PFSK-1 (cell line): Measurements from ENCODE around the gene DDX24.

Experiments
- FOXP2 ChIP-seq: optimal IDR thresholded peaks from 2 replicates; pipeline ENCODE3; 2011; ENCODE audit warnings: borderline replicate concordance, control low read depth, inconsistent platforms; ENCODE audit not compliant: insufficient read depth; ENCODE audit errors: extremely low read length, extremely low read depth
- POLR2AphosphoS5 ChIP-seq: IDR thresholded peaks from 2 replicates; pipeline ENCODE4 v1.6.1; 2012; ENCODE audit warnings: low read depth, mild to moderate bottlenecking, control low read depth, low read length, moderate library complexity
- REST ChIP-seq, 2 experiments: IDR thresholded peaks; 2 replicates each; pipeline versions ENCODE4 v1.6.1 to v1.8.0; 2011 to 2012; ENCODE audit warnings: low read depth in 2 of 2, low read length in 2 of 2, control low read depth in 1 of 2, inconsistent platforms in 1 of 2, mild to moderate bottlenecking in 1 of 2, moderate library complexity in 1 of 2; ENCODE audit not compliant: insufficient read depth in 1 of 2
- SIN3A ChIP-seq: IDR thresholded peaks from 2 replicates; pipeline ENCODE4 v1.6.1; 2012; ENCODE audit warnings: mild to moderate bottlenecking, low read length, moderate library complexity, borderline replicate concordance; ENCODE audit not compliant: insufficient read depth
- TAF1 ChIP-seq: IDR thresholded peaks from 2 replicates; pipeline ENCODE4 v1.6.1; 2012; ENCODE audit warnings: low read length, control low read depth, borderline replicate concordance; ENCODE audit not compliant: insufficient read depth

DDX24 gene

GRCh38 chr14:94123868-94124267, 42.9 kb upstream of the DDX24 start:
- TF ChIP-seq FOXP2: no peak
- no peak for TF ChIP-seq SIN3A
- no peak for TF ChIP-seq TAF1
- no peak for TF ChIP-seq REST (IDR thresholded peaks at IDR 0.05; ENCODE audit: insufficient read depth in 1 of 2, low read depth in 2 of 2, low read length in 2 of 2)
- TF ChIP-seq POLR2AphosphoS5: no peak

GRCh38 chr14:94123296-94123695, 42.3 kb upstream of the DDX24 start:
- no peak for TF ChIP-seq REST (IDR thresholded peaks at IDR 0.05; ENCODE audit: insufficient read depth in 1 of 2, low read depth in 2 of 2, low read length in 2 of 2)
- no peak for TF ChIP-seq TAF1
- TF ChIP-seq FOXP2: no peak
- no peak for TF ChIP-seq POLR2AphosphoS5
- TF ChIP-seq SIN3A: no peak

- TF ChIP-seq TAF1 (no peak), REST (IDR thresholded peaks at IDR 0.05; ENCODE audit: insufficient read depth in 1 of 2, low read depth in 2 of 2, low read length in 2 of 2) (no peak), FOXP2 (no peak)
Observed at GRCh38 chr14:94122438-94122837, 41.4 kb upstream of the DDX24 start.

GRCh38 chr14:94121485-94121884, 40.5 kb upstream of the DDX24 start:
- TF ChIP-seq SIN3A (no peak), POLR2AphosphoS5 (no peak), REST (IDR thresholded peaks at IDR 0.05; ENCODE audit: insufficient read depth in 1 of 2, low read depth in 2 of 2, low read length in 2 of 2) (no peak), TAF1 (no peak), FOXP2 (no peak)

- TF ChIP-seq POLR2AphosphoS5: no peak
- TF ChIP-seq REST (IDR thresholded peaks at IDR 0.05; ENCODE audit: insufficient read depth in 1 of 2, low read depth in 2 of 2, low read length in 2 of 2): no peak
- TF ChIP-seq FOXP2: no peak
- no peak for TF ChIP-seq SIN3A
- TF ChIP-seq TAF1: no peak
Observed at GRCh38 chr14:94120667-94121340, 39.8 kb upstream of the DDX24 start.
